GM18505 (cell line): ENCODE measurements around the gene MAP3K4.

Experiments
- ATAC-seq: cut with Tn5 transposase; IDR thresholded peaks from one replicate; pipeline ENCODE4 v1.9.1; 2021; ENCODE audit not compliant: unreplicated experiment
- POLR2A ChIP-seq: IDR thresholded peaks from 4 replicates; pipeline ENCODE4 v1.6.1; 2011; ENCODE audit warnings: borderline replicate concordance; ENCODE audit not compliant: insufficient read depth, insufficient read length; ENCODE audit errors: extremely low read depth

The MAP3K4 gene

GRCh38 chr6:160991406-160992060, at the start of gene MAP3K4:
Gene MAP3K4, plus strand, starts transcription at chr6:160991769. Its CDS starts 163 bp downstream, at chr6:160991932.
- ATAC-seq = peak; percentile 71
- peak; percentile 74 for TF ChIP-seq POLR2A

GRCh38 chr6:160943997-160944396, 47.6 kb upstream of the MAP3K4 start:
- ATAC-seq = no peak
- no peak for TF ChIP-seq POLR2A

GRCh38 chr6:160945516-160946177, 45.9 kb upstream of the MAP3K4 start:
- TF ChIP-seq POLR2A = no peak
- no peak for ATAC-seq

GRCh38 chr6:160949531-160949930, 42.0 kb upstream of the MAP3K4 start:
- TF ChIP-seq POLR2A = no peak
- ATAC-seq = no peak

- no peak for ATAC-seq
- TF ChIP-seq POLR2A = no peak
Measured at GRCh38 chr6:160950507-160950906, 41.1 kb upstream of the MAP3K4 start.

- ATAC-seq = no peak
- TF ChIP-seq POLR2A = no peak
Measured at GRCh38 chr6:160951187-160952030, 40.2 kb upstream of the MAP3K4 start.

GRCh38 chr6:160952633-160953281, 38.8 kb upstream of the MAP3K4 start:
- ATAC-seq = no peak

GRCh38 chr6:160955508-160956295, 35.9 kb upstream of the MAP3K4 start:
- ATAC-seq = no peak

More at GRCh38 chr6:160952633-160953281, 38.8 kb upstream of the MAP3K4 start:
- TF ChIP-seq POLR2A = no peak

GRCh38 chr6:160956300-160957035, 35.1 kb upstream of the MAP3K4 start:
- no peak for TF ChIP-seq POLR2A
- no peak for ATAC-seq

More at GRCh38 chr6:160955508-160956295, 35.9 kb upstream of the MAP3K4 start:
- TF ChIP-seq POLR2A = no peak

GRCh38 chr6:160959726-160960435, 31.7 kb upstream of the MAP3K4 start:
- no peak for TF ChIP-seq POLR2A
- no peak for ATAC-seq

- no peak for ATAC-seq
- no peak for TF ChIP-seq POLR2A
Measured at GRCh38 chr6:160960839-160961238, 30.7 kb upstream of the MAP3K4 start.
